GM18951 (cell line): Measurements from ENCODE around the gene CWC15.
"Not testable (repeated sequence)": the region's sequence is repeated elsewhere in the genome, so short reads cannot be mapped to it uniquely, and the experiment has no call there.

Experiments used
- POLR2A ChIP-seq: IDR thresholded peaks from 4 replicates; pipeline ENCODE4 v1.6.1; 2011; ENCODE audit warnings: mild to moderate bottlenecking; ENCODE audit not compliant: insufficient read length, insufficient read depth; ENCODE audit errors: extremely low read depth
- in situ Hi-C: fragments of 300-500 bp; cut with MboI; formaldehyde crosslinking; loops from one replicate; pipeline ENCODE4 v1.12.0; 2022; ENCODE audit warnings: low sequenced_read_pairs, mixed read lengths, inconsistent platforms; ENCODE audit not compliant: unreplicated experiment

The CWC15 gene

GRCh38 chr11:94923004-94923334, 50.4 kb downstream of the CWC15 start:
- TF ChIP-seq POLR2A = no peak
- in situ Hi-C loops = no loop called here

DNA sequence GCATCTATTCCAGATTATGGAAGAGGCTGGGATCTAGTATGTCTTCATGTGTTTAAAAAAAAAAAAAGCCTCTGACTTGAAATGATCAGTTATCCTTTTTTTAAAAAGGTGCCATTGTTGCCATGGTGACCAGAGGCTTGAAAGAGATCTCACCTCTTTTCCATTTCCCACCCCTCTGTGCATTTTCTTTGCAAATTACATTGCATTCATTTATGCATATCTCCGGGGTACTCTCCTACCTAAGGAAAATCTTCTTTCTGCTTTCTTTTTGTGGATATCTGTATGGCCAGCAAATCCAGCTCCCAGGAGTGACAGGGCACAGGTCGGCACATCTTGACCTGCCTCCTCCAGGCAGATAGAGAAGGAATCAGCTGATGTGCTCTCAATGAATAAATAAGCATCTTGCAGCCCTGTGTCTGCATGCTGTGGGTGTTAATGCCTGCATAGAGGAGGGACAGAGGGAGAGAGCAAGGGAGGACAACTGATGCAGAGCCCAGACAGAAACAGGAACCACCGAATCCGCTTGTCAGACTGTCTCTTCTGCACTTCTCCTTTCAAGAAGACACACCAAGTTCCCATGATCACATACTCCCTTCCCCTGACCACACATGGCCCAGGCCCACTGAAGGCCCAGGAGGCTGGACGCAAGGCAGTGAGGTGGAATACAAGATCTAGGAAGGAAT, 50.9 kb downstream of the CWC15 start:
- TF ChIP-seq POLR2A = no peak
- in situ Hi-C loops = no loop called here

GRCh38 chr11:94920311-94920710, 53.0 kb downstream of the CWC15 start:
- TF ChIP-seq POLR2A = no peak
- in situ Hi-C loops = no loop called here

DNA sequence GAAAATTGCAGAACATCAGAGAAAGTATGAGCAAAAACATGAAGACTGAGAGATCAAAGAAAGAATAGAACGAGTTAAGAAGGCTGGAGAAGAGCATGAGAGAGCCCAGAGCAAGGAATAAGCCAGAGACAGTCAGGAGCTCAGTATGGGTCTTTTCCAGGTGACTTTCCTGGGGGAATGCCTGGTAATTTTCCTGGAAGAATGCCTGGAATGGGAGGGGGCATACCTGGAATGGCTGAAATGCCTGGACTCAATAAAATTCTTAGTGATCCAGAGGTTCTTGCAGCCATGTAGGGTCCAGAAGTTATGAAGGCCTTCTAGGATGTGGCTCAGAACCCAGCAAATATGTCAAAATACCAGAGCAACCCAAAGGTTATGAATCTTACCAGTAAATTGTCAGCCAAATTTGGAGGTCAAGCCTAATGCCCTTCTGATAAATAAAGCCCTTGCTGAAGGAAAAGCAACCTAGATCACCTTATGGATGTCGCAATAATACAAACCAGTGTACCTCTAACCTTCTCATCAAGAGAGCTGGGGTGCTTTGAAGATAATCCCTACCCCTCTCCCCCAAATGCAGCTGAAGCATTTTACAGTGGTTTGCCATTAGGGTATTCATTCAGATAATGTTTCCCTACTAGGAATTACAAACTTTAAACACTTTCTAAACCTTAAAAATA, 59.5 kb downstream of the CWC15 start:
- in situ Hi-C loops = not testable (repeated sequence)

DNA sequence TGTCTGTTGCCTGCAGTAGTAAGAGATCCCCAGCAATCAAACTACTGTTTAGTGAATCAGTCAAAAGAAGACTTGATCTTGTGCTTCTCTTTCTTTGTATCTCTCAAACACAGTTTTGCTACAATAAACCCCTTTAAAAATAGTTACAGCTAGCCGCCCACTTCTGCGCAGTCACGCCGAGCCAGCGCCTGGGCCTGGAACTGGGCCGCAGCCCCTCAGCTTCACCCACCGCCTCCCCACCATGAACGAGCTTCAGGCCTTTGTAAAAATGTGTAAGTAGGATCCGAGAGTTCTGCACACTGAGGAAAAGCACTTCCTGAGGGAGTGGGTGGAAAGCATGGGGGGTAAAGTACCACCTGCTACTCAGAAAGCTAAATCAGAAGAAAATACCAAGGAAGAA, 60.5 kb downstream of the CWC15 start:
- in situ Hi-C loops = no loop called here
- TF ChIP-seq POLR2A = no peak
